GM19238 (cell line): ENCODE measurements around the gene ORAI3.

Experiments used
- DNase-seq: peaks from one replicate; pipeline ENCODE4 v3.0.0; 2011; ENCODE audit warnings: low spot score; ENCODE audit not compliant: insufficient read length

ORAI3 gene

GRCh38 chr16:30990105-30990504 lies 41.2 kb downstream of the ORAI3 start:
- DNase-seq, result no peak

GRCh38 chr16:30991052-30991451 lies 42.2 kb downstream of the ORAI3 start:
- no peak for DNase-seq

- no peak for DNase-seq
These were observed 43.5 kb downstream of the ORAI3 start for GRCh38 chr16:30992276-30992780.

- no peak for DNase-seq
These were observed 44.3 kb downstream of the ORAI3 start for GRCh38 chr16:30992931-30993816.

DNA sequence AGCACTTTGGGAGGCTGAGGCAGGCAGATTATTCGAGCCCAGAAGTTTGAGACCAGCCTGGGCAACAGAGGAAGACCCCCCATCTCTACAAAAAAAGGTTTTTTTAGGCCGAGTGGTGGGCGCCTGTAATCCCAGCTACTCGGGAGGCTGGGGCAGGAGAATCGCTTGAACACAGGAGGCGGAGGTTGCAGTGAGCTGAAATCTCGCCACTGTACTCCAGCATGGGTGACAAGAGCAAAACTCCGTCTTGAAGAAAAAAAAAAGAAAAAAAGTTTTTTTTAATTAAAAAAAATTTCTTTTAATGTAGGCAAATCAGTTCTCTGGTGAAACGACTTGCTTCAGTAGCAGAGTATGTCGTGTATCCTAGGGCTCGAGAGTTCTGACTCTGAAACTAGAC lies 47.1 kb downstream of the ORAI3 start:
- no peak for DNase-seq

DNA sequence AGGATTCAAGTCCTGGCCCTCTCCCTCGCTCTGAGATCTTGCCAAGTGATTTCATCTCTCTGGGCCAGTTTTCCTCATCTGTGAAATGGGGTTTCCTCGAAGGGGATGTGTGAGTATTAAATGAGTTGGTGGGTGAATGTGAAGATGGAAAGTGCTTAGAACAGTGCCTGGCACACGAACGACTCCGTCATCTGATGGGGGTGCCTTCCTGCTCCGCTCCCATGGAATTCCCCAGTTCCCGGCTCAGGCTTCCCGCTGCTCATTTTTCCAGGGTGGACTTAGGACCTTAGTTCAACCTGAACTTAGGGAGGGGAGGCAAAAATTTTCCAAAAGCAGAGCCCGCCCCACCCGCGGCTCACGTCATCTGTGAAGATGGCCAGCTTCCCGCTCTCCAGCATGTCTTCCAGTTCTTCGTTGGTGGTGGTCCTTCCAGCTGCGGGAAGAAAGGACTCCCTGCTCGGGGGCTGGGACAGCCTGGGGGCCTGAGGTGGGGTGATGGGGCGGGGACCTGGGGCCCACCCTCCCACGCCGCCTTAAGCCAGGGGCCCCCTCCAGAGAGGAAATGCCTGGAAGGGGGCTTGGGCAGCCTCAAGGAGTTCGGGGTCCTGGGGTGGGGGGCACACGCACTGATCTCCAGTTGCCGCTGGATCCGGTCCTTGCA lies 47.6 kb downstream of the ORAI3 start:
- DNase-seq, result no peak

DNA sequence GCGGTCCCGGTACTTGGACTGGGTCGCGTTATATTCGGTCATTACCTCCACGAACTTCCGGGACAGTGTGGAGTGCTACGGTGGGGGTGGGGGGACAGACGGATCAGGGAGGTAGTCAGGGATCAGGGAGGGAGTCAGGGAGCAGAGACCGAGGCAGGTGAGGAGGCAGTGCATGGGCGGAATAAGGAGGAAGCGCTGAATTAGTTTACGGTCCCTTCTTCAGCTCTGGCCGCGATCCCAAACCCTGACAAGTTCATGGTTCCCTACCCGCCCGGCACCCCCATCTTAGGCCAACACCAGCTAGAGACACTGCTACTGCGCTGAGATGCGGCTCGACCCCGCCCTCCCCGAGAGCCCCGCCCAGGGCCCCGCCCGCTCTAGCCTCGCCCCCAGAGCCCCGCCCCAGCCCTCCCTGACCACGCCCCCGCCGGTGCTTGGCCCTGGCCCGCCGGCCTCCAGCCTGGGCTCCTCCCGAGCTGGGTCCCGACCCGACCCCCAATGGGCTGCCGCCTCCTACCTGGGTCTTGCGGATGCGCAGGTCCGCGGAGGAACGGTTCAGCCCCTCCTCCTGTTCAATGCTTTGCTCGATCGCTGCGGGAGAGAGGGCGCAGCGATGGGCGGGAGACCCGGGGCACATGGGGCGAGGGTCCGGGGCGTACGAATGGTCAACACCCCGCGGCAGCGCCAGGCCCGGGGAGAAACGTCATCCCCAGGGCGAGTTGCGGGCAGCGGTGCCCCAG lies 48.3 kb downstream of the ORAI3 start:
- DNase-seq, result peak; percentile 98

- DNase-seq, result no peak
These were observed 49.1 kb downstream of the ORAI3 start for GRCh38 chr16:30997725-30998711.

- no peak for DNase-seq
These were observed 50.2 kb downstream of the ORAI3 start for GRCh38 chr16:30998852-30999761.

- DNase-seq, result no peak
These were observed 52.0 kb downstream of the ORAI3 start for GRCh38 chr16:31000671-31001382.

- DNase-seq, result no peak
These were observed 52.8 kb downstream of the ORAI3 start for GRCh38 chr16:31001507-31002249.

- no peak for DNase-seq
These were observed 53.4 kb downstream of the ORAI3 start for GRCh38 chr16:31002250-31002700.

DNA sequence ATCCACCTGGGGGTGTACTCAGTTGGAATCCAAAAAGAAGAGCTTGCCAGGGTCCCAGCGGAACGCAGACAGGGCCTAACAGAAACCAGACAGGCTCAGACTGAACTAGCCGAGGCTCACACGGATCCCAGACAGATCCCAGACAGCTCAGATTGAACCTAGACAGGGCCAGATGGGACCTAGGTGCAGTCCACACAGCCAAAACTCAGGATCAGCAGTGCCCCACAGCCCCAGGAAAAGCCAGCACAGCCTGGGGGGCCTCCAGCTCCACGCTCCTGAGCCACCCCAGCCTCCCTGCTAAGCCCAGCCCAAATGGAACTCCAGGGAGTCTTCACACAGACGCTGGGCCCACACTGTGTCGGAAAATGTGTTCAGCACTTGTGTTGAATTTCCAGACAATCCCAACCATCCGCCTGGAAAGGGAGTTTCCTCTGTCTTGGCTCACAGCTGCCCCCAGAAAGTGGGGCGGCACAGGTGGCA lies 54.0 kb downstream of the ORAI3 start:
- no peak for DNase-seq

DNA sequence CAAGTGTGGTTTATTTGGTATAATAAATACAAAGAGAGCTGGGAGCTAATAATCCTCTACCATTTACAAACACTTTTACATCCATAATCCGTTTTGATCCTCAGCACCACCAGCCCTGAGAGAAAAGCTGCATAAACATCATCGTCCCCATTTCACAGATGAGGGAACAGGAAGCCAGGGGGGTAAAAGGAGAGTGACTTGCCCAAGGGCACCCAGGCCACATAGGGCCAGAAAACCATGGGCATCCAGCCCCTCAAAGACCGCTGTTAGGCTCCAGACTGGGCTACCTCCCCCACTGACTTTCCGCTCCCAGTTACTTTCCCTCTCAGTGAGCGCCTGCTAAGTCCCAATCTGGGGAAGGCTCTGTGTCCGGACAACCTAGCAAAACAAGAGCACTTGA lies 54.9 kb downstream of the ORAI3 start:
- DNase-seq, result no peak
